Measurements from ENCODE around the gene KSR1.

GRCh38 chr17:27565874-27566670 lies 109.8 kb downstream of the KSR1 start:
- TF ChIP-seq CTCF (conservative IDR thresholded peaks at IDR 0.05; ENCODE audit: low read depth in 2 of 2) (no peak), EZH2 (IDR thresholded peaks at IDR 0.05; ENCODE audit: low read depth, unreplicated experiment) (no peak), ETS1 (IDR thresholded peaks at IDR 0.05) (no peak), POLR2AphosphoS5 (IDR thresholded peaks at IDR 0.05; ENCODE audit: low read depth) (no peak), REST (IDR thresholded peaks at IDR 0.05; ENCODE audit: unreplicated experiment) (no peak), EZH2phosphoT487 (IDR thresholded peaks at IDR 0.05; ENCODE audit: unreplicated experiment) (no peak), JUNB (IDR thresholded peaks at IDR 0.05; ENCODE audit: unreplicated experiment) (no peak)
